DOHH2 (cell line): ENCODE measurements around the gene CFAP68.

Source experiments
- CTCF ChIP-seq: fragments of 200-600 bp; sonication (generic); IDR thresholded peaks from one replicate; pipeline ENCODE4 v1.5.1; 2014; ENCODE audit warnings: antibody characterized with exemption, mild to moderate bottlenecking, low read depth, low read length; ENCODE audit not compliant: poor library complexity, severe bottlenecking
- EZH2phosphoT487 ChIP-seq: fragments of 200-600 bp; sonication (generic); IDR thresholded peaks from 2 replicates; pipeline ENCODE4 v1.6.1; 2017; ENCODE audit warnings: borderline replicate concordance, mild to moderate bottlenecking, antibody characterized with exemption, low read length, moderate library complexity, mixed read lengths

GRCh38 chr11:111870113-111870512 is 9.2 kb upstream of the CFAP68 start:
- TF ChIP-seq CTCF (no peak), EZH2phosphoT487 (no peak)
